Endodermal cell (in vitro differentiated cells): ENCODE data around the gene SMIM45.

ENCODE experiments used
- DNase-seq: peaks from one replicate; pipeline ENCODE4 v3.0.0-alpha.2; 2017
- H3K27ac ChIP-seq: 2 replicates; pipeline ENCODE4 v1.5.1; 2013; ENCODE audit warnings: mild to moderate bottlenecking, low read depth, low read length, moderate library complexity
- H3K27me3 ChIP-seq: 2 replicates; pipeline ENCODE4 v1.6.1; 2013; ENCODE audit warnings: mild to moderate bottlenecking, low read length, moderate library complexity; ENCODE audit not compliant: insufficient read depth, control insufficient read depth, poor library complexity, severe bottlenecking
- H3K36me3 ChIP-seq: 2 replicates; pipeline ENCODE4 v1.7.0; 2013; ENCODE audit warnings: mild to moderate bottlenecking, low read length, moderate library complexity; ENCODE audit not compliant: control insufficient read depth, insufficient read depth
- H3K4me1 ChIP-seq: one replicate; pipeline ENCODE4 v1.7.0; 2013; ENCODE audit warnings: low read length; ENCODE audit not compliant: control insufficient read depth, insufficient read depth
- H3K4me3 ChIP-seq: 2 replicates; pipeline ENCODE4 v1.5.1; 2013; ENCODE audit warnings: mild to moderate bottlenecking, low read length, moderate library complexity
- H3K9ac ChIP-seq: 2 replicates; pipeline ENCODE4 v1.6.1; 2013; ENCODE audit warnings: mild to moderate bottlenecking, low read length, moderate library complexity; ENCODE audit not compliant: poor library complexity, severe bottlenecking; ENCODE audit errors: extremely low read depth
- H3K9me3 ChIP-seq: 2 replicates; pipeline ENCODE4 v1.6.1; 2013; ENCODE audit warnings: mild to moderate bottlenecking, low read length, moderate library complexity; ENCODE audit not compliant: control insufficient read depth
- H3K27ac Mint-ChIP-seq: 2 replicates; pipeline ENCODE4 v1.8.0; 2020; ENCODE audit warnings: mixed read lengths
- H3K27me3 Mint-ChIP-seq: 2 replicates; pipeline ENCODE4 v1.8.0; 2021; ENCODE audit warnings: mild to moderate bottlenecking, mixed read lengths; ENCODE audit not compliant: insufficient read depth
- H3K36me3 Mint-ChIP-seq: 2 replicates; pipeline ENCODE4 v1.8.0; 2020; ENCODE audit warnings: low read depth, mixed read lengths
- H3K4me1 Mint-ChIP-seq: 2 replicates; pipeline ENCODE4 v1.8.0; 2020; ENCODE audit warnings: mixed read lengths
- H3K4me3 Mint-ChIP-seq: 2 replicates; pipeline ENCODE4 v1.8.0; 2020; ENCODE audit warnings: mild to moderate bottlenecking, moderate library complexity, mixed read lengths
- H3K9me3 Mint-ChIP-seq: 2 replicates; pipeline ENCODE4 v1.8.0; 2020; ENCODE audit warnings: mild to moderate bottlenecking, mixed read lengths
- WGBS, 2 experiments: methylation state at CpG; one replicate each; pipeline versions ENCODE4 v1.1.5 to v1.1.7; 2013; ENCODE audit warnings: missing lambda C conversion rate in 2 of 2, mixed read lengths in 1 of 2; ENCODE audit not compliant: insufficient coverage in 1 of 2, insufficient read length in 1 of 2; 5-methylcytosine and 5-hydroxymethylcytosine counted together
- TF ChIP-seq, protein P1 (sequence below): fragments of 200-600 bp; sonication (generic); conservative IDR thresholded peaks from 2 replicates; pipeline ENCODE4 v1.5.0; 2021; ENCODE audit warnings: antibody characterized with exemption, mild to moderate bottlenecking

SMIM45 gene

GRCh38 chr22:41966225-41966606 lies 14.3 kb downstream of the SMIM45 start:
- DNase-seq: no peak
- H3K36me3 ChIP-seq: no peaks in the 10 kb centered on the region
- H3K27ac Mint-ChIP-seq: no peak overlapping the region
- H3K9ac ChIP-seq: no peak overlapping the region
- peaks cover 7% of the 10 kb centered on the region for H3K9me3 Mint-ChIP-seq
- no peaks in the 10 kb centered on the region for H3K36me3 Mint-ChIP-seq
- WGBS, 2 experiments: 80 to 91% methylated on average over 1 to 2 of the region's 2 CpGs
- peaks cover 16% of the 10 kb centered on the region for H3K27me3 Mint-ChIP-seq
- peaks cover 17% of the 10 kb centered on the region for H3K4me1 Mint-ChIP-seq
- peaks cover 5% of the 10 kb centered on the region for H3K9me3 ChIP-seq
- no peak overlapping the region for H3K4me3 Mint-ChIP-seq
- TF ChIP-seq, protein P1, sequence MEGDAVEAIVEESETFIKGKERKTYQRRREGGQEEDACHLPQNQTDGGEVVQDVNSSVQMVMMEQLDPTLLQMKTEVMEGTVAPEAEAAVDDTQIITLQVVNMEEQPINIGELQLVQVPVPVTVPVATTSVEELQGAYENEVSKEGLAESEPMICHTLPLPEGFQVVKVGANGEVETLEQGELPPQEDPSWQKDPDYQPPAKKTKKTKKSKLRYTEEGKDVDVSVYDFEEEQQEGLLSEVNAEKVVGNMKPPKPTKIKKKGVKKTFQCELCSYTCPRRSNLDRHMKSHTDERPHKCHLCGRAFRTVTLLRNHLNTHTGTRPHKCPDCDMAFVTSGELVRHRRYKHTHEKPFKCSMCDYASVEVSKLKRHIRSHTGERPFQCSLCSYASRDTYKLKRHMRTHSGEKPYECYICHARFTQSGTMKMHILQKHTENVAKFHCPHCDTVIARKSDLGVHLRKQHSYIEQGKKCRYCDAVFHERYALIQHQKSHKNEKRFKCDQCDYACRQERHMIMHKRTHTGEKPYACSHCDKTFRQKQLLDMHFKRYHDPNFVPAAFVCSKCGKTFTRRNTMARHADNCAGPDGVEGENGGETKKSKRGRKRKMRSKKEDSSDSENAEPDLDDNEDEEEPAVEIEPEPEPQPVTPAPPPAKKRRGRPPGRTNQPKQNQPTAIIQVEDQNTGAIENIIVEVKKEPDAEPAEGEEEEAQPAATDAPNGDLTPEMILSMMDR: no peak
- H3K27me3 ChIP-seq: no peaks in the 10 kb centered on the region
- H3K4me1 ChIP-seq: peaks cover 8% of the 10 kb centered on the region
- no peak overlapping the region for H3K27ac ChIP-seq
- no peak overlapping the region for H3K4me3 ChIP-seq

DNA sequence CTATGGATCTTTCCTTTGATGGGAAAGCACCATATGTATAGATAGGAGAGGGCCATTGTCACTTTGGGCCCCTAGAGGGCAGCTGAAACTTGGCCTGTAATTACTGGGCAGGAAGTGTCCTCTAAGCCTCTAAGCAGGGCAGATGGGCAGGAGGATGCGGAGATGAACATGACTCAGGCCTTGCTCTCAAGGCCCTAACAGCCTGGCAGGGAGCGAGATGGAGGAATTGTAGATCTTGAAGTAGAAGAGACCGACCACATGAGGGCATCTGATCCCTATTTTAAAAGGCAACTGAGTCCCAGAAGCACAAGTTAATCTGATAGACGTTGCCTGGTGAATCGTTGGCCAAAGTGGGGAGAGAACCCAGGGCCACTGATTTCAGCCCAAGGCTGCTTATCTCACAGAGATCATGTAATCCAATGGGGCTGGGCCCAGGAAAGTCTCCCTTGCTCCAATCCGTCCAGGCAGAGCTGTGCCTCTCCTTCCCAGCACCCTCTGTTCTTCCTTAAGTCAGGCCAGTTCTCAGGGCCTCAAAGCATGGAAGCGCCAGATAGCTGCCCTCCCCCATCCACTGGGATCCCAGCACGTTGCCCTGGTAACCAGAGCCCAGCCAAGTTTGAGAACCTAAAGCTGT lies 14.8 kb downstream of the SMIM45 start:
- Mint-ChIP-seq H3K27ac (peak overlapping the region; percentile 46), H3K27me3 (peaks cover 16% of the 10 kb centered on the region), H3K9me3 (peaks cover 7% of the 10 kb centered on the region), H3K36me3 (no peaks in the 10 kb centered on the region), H3K4me1 (peaks cover 17% of the 10 kb centered on the region), H3K4me3 (no peak overlapping the region)
- Histone ChIP-seq H3K27me3 (no peaks in the 10 kb centered on the region), H3K36me3 (no peaks in the 10 kb centered on the region), H3K4me1 (peaks cover 8% of the 10 kb centered on the region), H3K9me3 (peaks cover 5% of the 10 kb centered on the region), H3K27ac (peak overlapping the region; percentile 34), H3K9ac (no peak overlapping the region), H3K4me3 (no peak overlapping the region)
- DNase-seq: peak; percentile 87
- TF ChIP-seq, protein P1: peak; percentile 71
- 66 to 69% methylated on average over 5 to 8 of the region's 8 CpGs for WGBS, 2 experiments

GRCh38 chr22:41968601-41969000 lies 16.7 kb downstream of the SMIM45 start:
- H3K4me1 Mint-ChIP-seq: peaks cover 13% of the 10 kb centered on the region
- no peaks in the 10 kb centered on the region for H3K36me3 Mint-ChIP-seq
- H3K4me3 Mint-ChIP-seq: no peak overlapping the region

More at GRCh38 chr22:41968601-41969000, 16.7 kb downstream of the SMIM45 start:
- peaks cover 25% of the 10 kb centered on the region for H3K27me3 Mint-ChIP-seq
- H3K9ac ChIP-seq: no peak overlapping the region
- H3K9me3 Mint-ChIP-seq: peaks cover 7% of the 10 kb centered on the region
- no peak overlapping the region for H3K27ac Mint-ChIP-seq
- no peaks in the 10 kb centered on the region for H3K36me3 ChIP-seq
- no peak overlapping the region for H3K27ac ChIP-seq
- H3K9me3 ChIP-seq: peaks cover 5% of the 10 kb centered on the region
- H3K4me3 ChIP-seq: no peak overlapping the region
- DNase-seq: peak; percentile 67
- TF ChIP-seq, protein P1: no peak
- WGBS, 2 experiments: 73 to 74% methylated on average over 6 to 9 of the region's 9 CpGs
- H3K27me3 ChIP-seq: peaks cover 8% of the 10 kb centered on the region
- peaks cover 7% of the 10 kb centered on the region for H3K4me1 ChIP-seq
